ENCODE results near the gene STK32B. TPM values are rescaled to one million over a fixed set of nuclear protein-coding genes. Genes with fewer than 3 reads are reported as not detected.

The STK32B gene
- total and polyA plus RNA-seq, 2 of the 8 experiments (the other 6 are each of a cell fraction or from before 2014, with no cell fraction given): 2.3 to 2.5 TPM

DNA sequence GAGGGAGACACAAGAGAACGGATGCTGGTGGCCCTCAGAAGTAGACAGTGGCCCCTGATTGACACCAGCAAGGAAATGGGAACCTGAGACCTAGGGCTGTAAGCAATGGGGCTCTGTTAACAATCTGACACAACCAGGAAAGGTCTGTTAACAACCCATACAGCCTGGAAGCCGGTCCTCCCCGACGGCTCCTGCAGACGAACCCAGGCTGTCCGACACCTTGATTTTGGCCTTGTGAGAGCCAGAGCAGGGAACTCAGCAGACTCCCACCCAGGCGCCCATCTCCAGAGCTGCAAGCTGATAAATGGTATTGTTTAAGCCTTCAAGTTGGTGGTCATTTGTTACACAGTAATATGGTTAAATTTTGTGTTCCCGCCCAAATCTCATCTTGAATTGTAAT lies 21.8 kb upstream of the STK32B start (continued):
- TF ChIP-seq GABPA (IDR thresholded peaks at IDR 0.05; ENCODE audit: borderline replicate concordance, insufficient read depth, low read length) (no peak), KDM5A (IDR thresholded peaks at IDR 0.05; ENCODE audit: low read length) (no peak), JUND (IDR thresholded peaks at IDR 0.05; ENCODE audit: low read length) (no peak), ZNF274 (IDR thresholded peaks at IDR 0.05; ENCODE audit: borderline replicate concordance, extremely low read depth, low read length) (no peak), HDAC6 (IDR thresholded peaks at IDR 0.05; ENCODE audit: low read depth, low read length) (no peak), BCL11A (IDR thresholded peaks at IDR 0.05; ENCODE audit: low read depth in 2 of 2, low read length in 2 of 2) (no peak)
- TF ChIP-seq, protein P1, sequence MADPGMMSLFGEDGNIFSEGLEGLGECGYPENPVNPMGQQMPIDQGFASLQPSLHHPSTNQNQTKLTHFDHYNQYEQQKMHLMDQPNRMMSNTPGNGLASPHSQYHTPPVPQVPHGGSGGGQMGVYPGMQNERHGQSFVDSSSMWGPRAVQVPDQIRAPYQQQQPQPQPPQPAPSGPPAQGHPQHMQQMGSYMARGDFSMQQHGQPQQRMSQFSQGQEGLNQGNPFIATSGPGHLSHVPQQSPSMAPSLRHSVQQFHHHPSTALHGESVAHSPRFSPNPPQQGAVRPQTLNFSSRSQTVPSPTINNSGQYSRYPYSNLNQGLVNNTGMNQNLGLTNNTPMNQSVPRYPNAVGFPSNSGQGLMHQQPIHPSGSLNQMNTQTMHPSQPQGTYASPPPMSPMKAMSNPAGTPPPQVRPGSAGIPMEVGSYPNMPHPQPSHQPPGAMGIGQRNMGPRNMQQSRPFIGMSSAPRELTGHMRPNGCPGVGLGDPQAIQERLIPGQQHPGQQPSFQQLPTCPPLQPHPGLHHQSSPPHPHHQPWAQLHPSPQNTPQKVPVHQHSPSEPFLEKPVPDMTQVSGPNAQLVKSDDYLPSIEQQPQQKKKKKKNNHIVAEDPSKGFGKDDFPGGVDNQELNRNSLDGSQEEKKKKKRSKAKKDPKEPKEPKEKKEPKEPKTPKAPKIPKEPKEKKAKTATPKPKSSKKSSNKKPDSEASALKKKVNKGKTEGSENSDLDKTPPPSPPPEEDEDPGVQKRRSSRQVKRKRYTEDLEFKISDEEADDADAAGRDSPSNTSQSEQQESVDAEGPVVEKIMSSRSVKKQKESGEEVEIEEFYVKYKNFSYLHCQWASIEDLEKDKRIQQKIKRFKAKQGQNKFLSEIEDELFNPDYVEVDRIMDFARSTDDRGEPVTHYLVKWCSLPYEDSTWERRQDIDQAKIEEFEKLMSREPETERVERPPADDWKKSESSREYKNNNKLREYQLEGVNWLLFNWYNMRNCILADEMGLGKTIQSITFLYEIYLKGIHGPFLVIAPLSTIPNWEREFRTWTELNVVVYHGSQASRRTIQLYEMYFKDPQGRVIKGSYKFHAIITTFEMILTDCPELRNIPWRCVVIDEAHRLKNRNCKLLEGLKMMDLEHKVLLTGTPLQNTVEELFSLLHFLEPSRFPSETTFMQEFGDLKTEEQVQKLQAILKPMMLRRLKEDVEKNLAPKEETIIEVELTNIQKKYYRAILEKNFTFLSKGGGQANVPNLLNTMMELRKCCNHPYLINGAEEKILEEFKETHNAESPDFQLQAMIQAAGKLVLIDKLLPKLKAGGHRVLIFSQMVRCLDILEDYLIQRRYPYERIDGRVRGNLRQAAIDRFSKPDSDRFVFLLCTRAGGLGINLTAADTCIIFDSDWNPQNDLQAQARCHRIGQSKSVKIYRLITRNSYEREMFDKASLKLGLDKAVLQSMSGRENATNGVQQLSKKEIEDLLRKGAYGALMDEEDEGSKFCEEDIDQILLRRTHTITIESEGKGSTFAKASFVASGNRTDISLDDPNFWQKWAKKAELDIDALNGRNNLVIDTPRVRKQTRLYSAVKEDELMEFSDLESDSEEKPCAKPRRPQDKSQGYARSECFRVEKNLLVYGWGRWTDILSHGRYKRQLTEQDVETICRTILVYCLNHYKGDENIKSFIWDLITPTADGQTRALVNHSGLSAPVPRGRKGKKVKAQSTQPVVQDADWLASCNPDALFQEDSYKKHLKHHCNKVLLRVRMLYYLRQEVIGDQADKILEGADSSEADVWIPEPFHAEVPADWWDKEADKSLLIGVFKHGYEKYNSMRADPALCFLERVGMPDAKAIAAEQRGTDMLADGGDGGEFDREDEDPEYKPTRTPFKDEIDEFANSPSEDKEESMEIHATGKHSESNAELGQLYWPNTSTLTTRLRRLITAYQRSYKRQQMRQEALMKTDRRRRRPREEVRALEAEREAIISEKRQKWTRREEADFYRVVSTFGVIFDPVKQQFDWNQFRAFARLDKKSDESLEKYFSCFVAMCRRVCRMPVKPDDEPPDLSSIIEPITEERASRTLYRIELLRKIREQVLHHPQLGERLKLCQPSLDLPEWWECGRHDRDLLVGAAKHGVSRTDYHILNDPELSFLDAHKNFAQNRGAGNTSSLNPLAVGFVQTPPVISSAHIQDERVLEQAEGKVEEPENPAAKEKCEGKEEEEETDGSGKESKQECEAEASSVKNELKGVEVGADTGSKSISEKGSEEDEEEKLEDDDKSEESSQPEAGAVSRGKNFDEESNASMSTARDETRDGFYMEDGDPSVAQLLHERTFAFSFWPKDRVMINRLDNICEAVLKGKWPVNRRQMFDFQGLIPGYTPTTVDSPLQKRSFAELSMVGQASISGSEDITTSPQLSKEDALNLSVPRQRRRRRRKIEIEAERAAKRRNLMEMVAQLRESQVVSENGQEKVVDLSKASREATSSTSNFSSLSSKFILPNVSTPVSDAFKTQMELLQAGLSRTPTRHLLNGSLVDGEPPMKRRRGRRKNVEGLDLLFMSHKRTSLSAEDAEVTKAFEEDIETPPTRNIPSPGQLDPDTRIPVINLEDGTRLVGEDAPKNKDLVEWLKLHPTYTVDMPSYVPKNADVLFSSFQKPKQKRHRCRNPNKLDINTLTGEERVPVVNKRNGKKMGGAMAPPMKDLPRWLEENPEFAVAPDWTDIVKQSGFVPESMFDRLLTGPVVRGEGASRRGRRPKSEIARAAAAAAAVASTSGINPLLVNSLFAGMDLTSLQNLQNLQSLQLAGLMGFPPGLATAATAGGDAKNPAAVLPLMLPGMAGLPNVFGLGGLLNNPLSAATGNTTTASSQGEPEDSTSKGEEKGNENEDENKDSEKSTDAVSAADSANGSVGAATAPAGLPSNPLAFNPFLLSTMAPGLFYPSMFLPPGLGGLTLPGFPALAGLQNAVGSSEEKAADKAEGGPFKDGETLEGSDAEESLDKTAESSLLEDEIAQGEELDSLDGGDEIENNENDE (IDR thresholded peaks at IDR 0.05; ENCODE audit: insufficient replicate concordance, low read length): no peak
- TF ChIP-seq, protein P2, sequence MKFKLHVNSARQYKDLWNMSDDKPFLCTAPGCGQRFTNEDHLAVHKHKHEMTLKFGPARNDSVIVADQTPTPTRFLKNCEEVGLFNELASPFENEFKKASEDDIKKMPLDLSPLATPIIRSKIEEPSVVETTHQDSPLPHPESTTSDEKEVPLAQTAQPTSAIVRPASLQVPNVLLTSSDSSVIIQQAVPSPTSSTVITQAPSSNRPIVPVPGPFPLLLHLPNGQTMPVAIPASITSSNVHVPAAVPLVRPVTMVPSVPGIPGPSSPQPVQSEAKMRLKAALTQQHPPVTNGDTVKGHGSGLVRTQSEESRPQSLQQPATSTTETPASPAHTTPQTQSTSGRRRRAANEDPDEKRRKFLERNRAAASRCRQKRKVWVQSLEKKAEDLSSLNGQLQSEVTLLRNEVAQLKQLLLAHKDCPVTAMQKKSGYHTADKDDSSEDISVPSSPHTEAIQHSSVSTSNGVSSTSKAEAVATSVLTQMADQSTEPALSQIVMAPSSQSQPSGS (IDR thresholded peaks at IDR 0.05; ENCODE audit: low read length): no peak

Measured in H1 (cell line).